Subcutaneous adipose tissue (tissue), 4 donors: Measurements from ENCODE around the gene PA2G4. TPM values are rescaled to one million over a fixed set of nuclear protein-coding genes. Genes with fewer than 3 reads are reported as not detected.

Experiments used
- CTCF ChIP-seq: fragments of 450-650 bp; IDR thresholded peaks from one replicate; pipeline ENCODE4 v1.5.1; 2016; ENCODE audit warnings: low read depth, mild to moderate bottlenecking, control low read depth, antibody characterized with exemption, moderate library complexity
- total RNA-seq, 4 donors: library from RNA; depleted of rRNA; stranded (reverse); fragments of >200 nt; gene quantifications; one replicate each; pipeline ENCODE4 v1.1.0, GENCODE V29; 2016

PA2G4 gene
- total RNA-seq, 4 donors from 2014 or later: 60.9 to 99.1 (median 87.1) TPM

- no peak for TF ChIP-seq CTCF
Observed at GRCh38 chr12:56102683-56103065, 1.7 kb upstream of the PA2G4 start.

GRCh38 chr12:56103066-56103711 is 1.2 kb upstream of the PA2G4 start:
- no peak for TF ChIP-seq CTCF

GRCh38 chr12:56103823-56104108 is 593 bp upstream of the PA2G4 start:
- TF ChIP-seq CTCF: no peak

DNA sequence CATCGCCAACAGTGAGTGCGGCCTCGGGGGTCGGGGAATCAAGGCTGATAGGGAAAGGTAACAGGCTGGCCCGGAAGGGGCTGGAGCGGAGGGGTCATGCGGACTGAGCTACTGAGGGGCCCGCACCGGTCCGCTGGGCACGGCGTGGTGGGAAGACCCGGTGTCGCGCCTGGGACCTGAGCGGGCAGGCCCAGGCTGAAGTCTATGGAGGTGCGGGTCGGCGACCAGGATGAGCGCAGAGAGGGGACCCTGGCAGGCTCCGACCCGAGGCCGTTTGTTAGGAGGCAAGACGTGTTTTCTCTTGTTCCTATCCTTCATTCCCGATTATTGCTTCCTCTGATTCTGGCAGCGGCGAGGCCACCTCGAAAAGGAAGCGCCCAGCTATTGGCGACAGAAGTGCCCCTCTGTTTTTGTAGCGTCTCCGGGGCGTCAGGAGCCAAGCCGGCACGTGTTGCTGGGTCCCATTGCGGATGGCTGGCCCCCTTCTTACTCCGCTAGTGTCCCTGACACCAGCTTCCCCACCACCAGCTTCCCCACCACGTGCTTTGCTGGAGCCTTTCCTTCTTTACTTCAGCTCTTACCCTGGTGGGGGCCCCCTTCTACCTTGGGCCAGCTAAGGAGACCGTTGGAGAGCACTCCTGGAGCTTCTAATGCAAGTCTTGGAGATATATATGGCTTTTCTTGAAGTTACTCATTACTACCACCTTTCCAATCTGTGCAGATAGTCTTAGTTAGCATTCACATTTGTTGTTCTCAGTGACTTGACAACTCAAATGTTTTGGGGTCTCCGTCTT is 653 bp downstream of the PA2G4 start:
- TF ChIP-seq CTCF: no peak

- TF ChIP-seq CTCF: no peak
Observed at GRCh38 chr12:56105609-56105902, 1.2 kb downstream of the PA2G4 start.

DNA sequence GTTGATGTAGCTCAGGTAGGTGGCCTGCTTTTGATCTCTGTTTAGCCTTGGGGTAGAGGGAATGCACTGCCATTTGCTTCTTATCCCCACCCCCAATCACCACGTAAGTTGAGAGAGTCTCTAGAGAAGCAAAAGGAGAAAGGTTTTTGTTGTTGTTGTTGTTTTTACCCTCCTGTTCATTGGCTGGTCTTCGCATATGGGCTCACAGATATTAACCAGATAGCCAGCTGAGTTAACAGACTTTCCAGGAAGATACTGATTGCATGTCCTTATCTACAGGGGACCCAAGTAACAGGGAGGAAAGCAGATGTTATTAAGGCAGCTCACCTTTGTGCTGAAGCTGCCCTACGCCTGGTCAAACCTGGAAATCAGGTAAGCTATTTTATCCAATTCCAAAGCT is 2.9 kb downstream of the PA2G4 start:
- TF ChIP-seq CTCF: no peak

DNA sequence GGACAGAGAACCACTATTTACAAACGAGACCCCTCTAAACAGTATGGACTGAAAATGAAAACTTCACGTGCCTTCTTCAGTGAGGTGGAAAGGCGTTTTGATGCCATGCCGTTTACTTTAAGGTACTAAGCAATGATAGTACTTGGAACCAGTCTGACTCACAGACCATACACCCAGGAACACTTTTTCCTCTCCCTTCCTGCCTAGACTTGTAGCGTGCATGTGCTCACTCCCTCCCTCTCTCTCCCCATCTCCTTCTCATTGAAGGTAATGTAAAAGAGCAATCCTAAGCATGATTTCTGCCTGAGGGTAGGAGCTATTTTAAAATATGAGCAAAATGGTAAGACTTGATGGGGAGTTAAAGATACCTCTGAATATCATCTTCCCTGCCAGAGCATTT is 6.2 kb downstream of the PA2G4 start:
- no peak for TF ChIP-seq CTCF
